Motor neuron (in vitro differentiated cells): ENCODE results near the gene OPHN1. TPM values are rescaled to one million over a fixed set of nuclear protein-coding genes. Genes with fewer than 3 reads are reported as not detected.
A peak's percentile ranks its signal among the peaks of the same experiment; 100 is the strongest.
"Not testable (repeated sequence)": the region's sequence is repeated elsewhere in the genome, so short reads cannot be mapped to it uniquely, and the experiment has no call there.

Experiments
- ATAC-seq, 8 experiments: fragments of 200-7000 bp; cut with Tn5 transposase; replicated peaks in 6 of 8; 2 replicates each; pipeline ENCODE4 v1.8.0; 2021; ENCODE audit warnings: mild to moderate bottlenecking in 8 of 8, moderate library complexity in 8 of 8
- H3K27ac ChIP-seq, 2 donors: fragments of 250-450 bp; sonication (Bioruptor Pico); 2 replicates each; pipeline ENCODE4 v1.9.0; 2021; ENCODE audit warnings: antibody characterized with exemption in 2 of 2, mild to moderate bottlenecking in 2 of 2, moderate library complexity in 1 of 2
- H3K4me1 ChIP-seq, 2 donors: fragments of 250-450 bp; sonication (Bioruptor Pico); replicated peaks in 1 of 2; 2 replicates each; pipeline ENCODE4 v1.6.1; 2021; ENCODE audit warnings: antibody characterized with exemption in 2 of 2, mild to moderate bottlenecking in 2 of 2, moderate library complexity in 1 of 2
- H3K4me3 ChIP-seq, 5 donors: fragments of 250-450 bp; sonication (Bioruptor Pico); 2 replicates each; pipeline ENCODE4 v1.9.0; 2021; ENCODE audit warnings: antibody characterized with exemption in 5 of 5, mild to moderate bottlenecking in 5 of 5, moderate library complexity in 4 of 5
- WGBS, 10 experiments: fragments of 450-650 bp; shearing (Covaris generic); methylation state at CpG; one replicate each; pipeline ENCODE4 v1.0.0; 2022; 5-methylcytosine and 5-hydroxymethylcytosine counted together
- in situ Hi-C, 9 experiments: fragments of 400-800 bp; cut with MboI; loops; one replicate each; pipeline ENCODE4 v1.15.0; 2021; ENCODE audit warnings: low sequenced_read_pairs in 9 of 9, low pct_unique_long_range_greater_than_20kb in 2 of 9; ENCODE audit not compliant: unreplicated experiment in 9 of 9
- total RNA-seq, 8 experiments: library from RNA; unstranded; fragments of 300-600 nt; gene quantifications; 2 replicates each; pipeline versions ENCODE4 v1.2.3 to v1.2.4, GENCODE V29; 2022

The OPHN1 gene
- total RNA-seq, 8 experiments from 2014 or later = 4.6 to 13.9 (median 6.1) TPM

- in situ Hi-C loops = no loop called here
- Histone ChIP-seq H3K4me1 (no peaks in the 10 kb centered on the region), H3K4me3 (no peak overlapping the region), H3K27ac (no peak overlapping the region)
- ATAC-seq = no peak
- 50% methylated on average over 1 of the region's 1 CpG; no CpG with 5 or more reads in 9 of the 10 experiments for whole genome bisulfite sequencing, 10 experiments
Measured at GRCh38 chrX:68090266-68090665, 343.0 kb downstream of the OPHN1 start.

- in situ Hi-C loops = no loop called here
- Histone ChIP-seq H3K27ac (no peak overlapping the region), H3K4me3 (no peak overlapping the region), H3K4me1 (no peaks in the 10 kb centered on the region)
- no peak for ATAC-seq
- WGBS, 10 experiments = 0 to 75% (median 17%) methylated on average over 1 of the region's 2 CpGs; no CpG with 5 or more reads in 6 of the 10 experiments
Measured at GRCh38 chrX:68087526-68087925, 345.8 kb downstream of the OPHN1 start.

- no peak for ATAC-seq
- no peak overlapping the region for H3K4me3 ChIP-seq
- no peaks in the 10 kb centered on the region for H3K4me1 ChIP-seq
- in situ Hi-C loops = no loop called here
- no peak overlapping the region for H3K27ac ChIP-seq
- 0% methylated on average over 1 of the region's 1 CpG; no CpG with 5 or more reads in 9 of the 10 experiments for WGBS, 10 experiments
Measured at GRCh38 chrX:68086709-68087108, 346.6 kb downstream of the OPHN1 start.

DNA sequence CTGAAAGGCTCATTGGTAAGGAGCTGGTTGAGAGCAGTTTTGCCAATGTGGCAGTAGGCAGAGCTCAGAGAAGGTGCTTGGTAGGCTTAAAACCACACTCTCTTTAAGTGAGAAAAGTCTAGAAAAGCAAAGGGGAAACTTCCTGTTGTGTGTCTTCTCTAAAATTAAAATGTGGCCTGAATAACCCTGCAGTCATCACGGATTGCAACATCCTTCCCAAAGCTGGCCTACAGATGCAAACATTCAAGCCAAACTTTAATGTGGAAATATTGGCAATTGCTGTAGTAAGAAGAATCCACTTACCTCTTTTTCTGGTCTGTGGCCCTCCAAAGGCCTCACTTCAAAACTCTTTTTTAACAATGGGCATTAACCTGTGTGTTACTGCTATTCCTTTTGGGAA is 348.5 kb downstream of the OPHN1 start:
- Histone ChIP-seq H3K27ac (no peak overlapping the region), H3K4me3 (no peak overlapping the region), H3K4me1 (no peaks in the 10 kb centered on the region)
- 0 to 100% (median 40%) methylated on average over 1 of the region's 1 CpG; no CpG with 5 or more reads in 6 of the 10 experiments for WGBS, 10 experiments
- in situ Hi-C loops = no loop called here
- ATAC-seq = peak in 2 of 8 experiments; percentile 53 to 54

DNA sequence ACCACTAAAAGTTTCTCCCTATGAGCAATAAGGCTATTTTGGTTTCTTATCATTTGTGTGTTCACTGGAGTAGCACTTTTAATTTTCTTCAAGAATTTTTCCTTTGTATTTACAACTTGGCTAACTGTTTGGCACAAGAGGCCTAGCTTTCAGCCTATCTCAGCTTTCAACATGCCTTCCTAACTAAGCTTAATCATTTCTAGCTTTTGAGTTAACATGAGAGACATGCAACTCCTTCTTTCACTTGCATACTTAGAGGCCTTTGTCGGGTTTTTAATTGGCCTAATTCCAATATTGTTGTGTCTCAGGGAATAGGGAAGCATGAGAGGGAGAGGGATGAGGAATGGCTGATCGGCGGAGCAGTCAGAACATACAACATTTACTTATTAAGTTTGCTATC is 349.8 kb downstream of the OPHN1 start:
- no peaks in the 10 kb centered on the region for H3K4me1 ChIP-seq
- H3K27ac ChIP-seq = no peak overlapping the region
- no peak for ATAC-seq
- WGBS, 10 experiments = 0 to 100% (median 33%) methylated on average over 1 to 3 of the region's 3 CpGs; no CpG with 5 or more reads in 4 of the 10 experiments
- no peak overlapping the region for H3K4me3 ChIP-seq
- in situ Hi-C loops = no loop called here

GRCh38 chrX:68079961-68080360 is 353.3 kb downstream of the OPHN1 start:
- in situ Hi-C loops = no loop called here
- Histone ChIP-seq H3K27ac (no peak overlapping the region), H3K4me1 (no peaks in the 10 kb centered on the region), H3K4me3 (no peak overlapping the region)
- WGBS, 10 experiments = 0 to 45% (median 0%) methylated on average over 1 of the region's 1 CpG; no CpG with 5 or more reads in 7 of the 10 experiments
- no peak for ATAC-seq

GRCh38 chrX:68078801-68079200 is 354.5 kb downstream of the OPHN1 start:
- ATAC-seq, H3K27ac ChIP-seq, in situ Hi-C loops, H3K4me1 ChIP-seq, H3K4me3 ChIP-seq: not testable (repeated sequence)

- Histone ChIP-seq H3K27ac (no peak overlapping the region), H3K4me3 (no peak overlapping the region), H3K4me1 (no peaks in the 10 kb centered on the region)
- in situ Hi-C loops = no loop called here
- no peak for ATAC-seq
Measured at GRCh38 chrX:68077378-68077777, 355.9 kb downstream of the OPHN1 start.

GRCh38 chrX:68072041-68072440 is 361.3 kb downstream of the OPHN1 start:
- H3K4me3 ChIP-seq = no peak overlapping the region
- in situ Hi-C loops = no loop called here
- no peaks in the 10 kb centered on the region for H3K4me1 ChIP-seq
- peak in 2 of 8 experiments; percentile 17 to 58 for ATAC-seq
- no peak overlapping the region for H3K27ac ChIP-seq

DNA sequence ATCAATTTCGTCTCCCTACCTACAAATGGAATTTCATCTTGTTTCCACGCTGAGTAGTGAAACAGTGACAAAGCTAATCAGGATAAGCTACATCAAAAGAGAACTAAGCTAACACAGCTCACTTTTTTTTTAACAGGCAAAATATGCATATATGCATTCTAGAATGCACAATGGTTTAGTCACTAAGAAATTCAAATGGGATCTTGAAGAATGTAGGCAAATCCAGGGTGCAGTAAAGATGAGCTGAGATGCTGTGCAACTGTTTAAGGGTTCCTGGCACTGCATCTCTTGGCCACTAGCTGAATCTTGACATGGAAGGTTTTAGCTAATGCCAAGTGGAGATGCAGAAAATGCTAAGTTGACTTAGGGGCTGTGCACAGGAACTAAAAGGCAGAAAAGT is 363.2 kb downstream of the OPHN1 start:
- H3K4me3 ChIP-seq, H3K27ac ChIP-seq, in situ Hi-C loops, H3K4me1 ChIP-seq: not testable (repeated sequence)
- 0 to 100% (median 71%) methylated on average over 1 to 2 of the region's 2 CpGs; no CpG with 5 or more reads in 4 of the 10 experiments for WGBS, 10 experiments
- ATAC-seq = peak in 3 of 8 experiments; percentile 55 to 90 (median 83)

DNA sequence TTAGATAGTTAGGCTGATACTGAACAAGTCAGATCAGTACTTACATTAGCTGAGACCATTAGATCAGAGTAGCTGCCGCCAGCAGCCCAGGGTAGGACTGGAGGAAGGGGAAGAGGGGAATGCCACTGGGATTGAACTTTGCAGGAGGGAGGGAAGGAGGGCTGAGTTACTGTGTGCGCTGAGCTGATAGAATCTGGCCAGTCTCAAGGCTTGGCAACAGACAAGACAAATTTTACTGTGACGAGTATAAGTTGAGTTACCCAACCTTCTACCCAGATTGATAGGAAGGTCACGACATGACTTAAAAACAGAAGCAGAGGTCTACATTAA is 372.1 kb downstream of the OPHN1 start:
- ATAC-seq = no peak
- in situ Hi-C loops = no loop called here
- WGBS, 10 experiments = 0 to 60% methylated on average over 1 to 2 of the region's 4 CpGs; no CpG with 5 or more reads in 8 of the 10 experiments

DNA sequence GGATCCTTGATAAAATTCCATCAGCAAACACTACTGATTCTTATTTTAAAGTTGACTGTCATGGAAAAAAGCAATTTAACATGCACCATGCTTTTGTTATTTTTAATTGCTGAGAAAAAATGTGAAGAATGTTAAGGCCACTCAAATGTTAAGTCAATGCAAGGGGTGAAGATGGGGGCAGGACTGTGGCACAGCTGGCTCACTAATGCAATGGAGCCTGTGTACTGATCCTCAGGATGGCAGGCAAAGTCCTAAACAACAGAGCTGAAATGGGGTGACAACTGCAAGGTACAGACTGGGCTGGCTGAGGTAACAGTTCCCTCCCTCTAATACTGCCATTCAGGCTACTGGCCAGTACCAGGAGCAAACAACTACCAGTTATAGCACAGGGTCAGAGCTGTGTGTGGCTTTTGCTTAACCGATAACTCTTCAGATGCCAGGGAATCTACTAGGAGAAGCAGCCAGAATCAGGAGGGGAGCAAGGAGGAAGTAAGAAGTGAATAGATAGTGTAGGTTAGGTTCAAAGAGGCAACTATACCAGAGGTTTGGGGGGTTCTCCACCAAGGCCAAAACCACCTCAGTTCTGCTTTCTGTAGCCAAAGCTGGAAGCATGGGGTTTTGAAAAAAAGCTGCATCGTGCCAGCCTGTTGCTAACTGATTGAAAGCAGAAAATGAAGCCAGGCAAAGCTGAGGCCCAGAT is 372.6 kb downstream of the OPHN1 start:
- 60 to 83% (median 70%) methylated on average over 1 of the region's 2 CpGs; no CpG with 5 or more reads in 6 of the 10 experiments for WGBS, 10 experiments
- Histone ChIP-seq H3K4me3 (no peak overlapping the region), H3K4me1 (no peaks in the 10 kb centered on the region), H3K27ac (no peak overlapping the region)
- ATAC-seq = no peak
- in situ Hi-C loops = no loop called here

More for the DNA sequence above, 372.1 kb downstream of the OPHN1 start:
- H3K27ac ChIP-seq = no peak overlapping the region
- H3K4me1 ChIP-seq = no peaks in the 10 kb centered on the region
- no peak overlapping the region for H3K4me3 ChIP-seq

DNA sequence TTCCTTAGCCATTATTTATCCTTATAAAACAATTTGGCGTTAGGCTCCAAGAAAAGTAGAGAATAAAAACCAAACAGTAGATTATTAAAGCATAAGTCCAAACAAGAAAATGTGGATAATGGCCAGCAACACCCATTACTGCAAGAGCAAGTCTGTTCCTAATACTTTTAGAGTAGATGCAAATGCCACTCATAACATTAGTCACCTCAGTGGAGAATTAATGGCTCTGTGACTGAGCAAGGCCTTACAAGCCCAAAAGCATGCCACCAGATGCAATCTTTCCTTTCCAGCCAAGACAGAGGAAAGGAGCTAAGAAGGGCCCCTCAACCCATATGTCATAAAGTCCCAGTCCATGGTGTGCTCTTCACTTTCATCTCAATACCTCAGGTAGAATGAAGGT is 373.8 kb downstream of the OPHN1 start:
- 67 to 100% (median 100%) methylated on average over 1 of the region's 1 CpG; no CpG with 5 or more reads in 7 of the 10 experiments for WGBS, 10 experiments
- in situ Hi-C loops = no loop called here
- H3K4me1 ChIP-seq = no peaks in the 10 kb centered on the region
- H3K27ac ChIP-seq = no peak overlapping the region
- no peak overlapping the region for H3K4me3 ChIP-seq
- ATAC-seq = peak in 2 of 8 experiments; percentile 36 to 57

GRCh38 chrX:68049466-68049865 is 383.8 kb downstream of the OPHN1 start:
- no peak for ATAC-seq
- WGBS, 10 experiments = 43 to 100% (median 48%) methylated on average over 1 to 2 of the region's 3 CpGs; no CpG with 5 or more reads in 7 of the 10 experiments
- in situ Hi-C loops = no loop called here
- Histone ChIP-seq H3K4me3 (no peak overlapping the region), H3K4me1 (no peaks in the 10 kb centered on the region), H3K27ac (no peak overlapping the region)
